ES-I3 (cell line): ENCODE measurements around the gene SPIN3.
"Not testable (repeated sequence)": the region's sequence is repeated elsewhere in the genome, so short reads cannot be mapped to it uniquely, and the experiment has no call there.

Experiments used
- H3K36me3 ChIP-seq: 2 replicates; pipeline ENCODE4 v1.6.1; 2013; ENCODE audit warnings: mild to moderate bottlenecking, low read length, control low read depth, moderate library complexity; ENCODE audit not compliant: insufficient read depth
- H3K4me1 ChIP-seq: 2 replicates; pipeline ENCODE4 v1.6.1; 2013; ENCODE audit warnings: mild to moderate bottlenecking, control low read depth, low read length; ENCODE audit not compliant: insufficient read depth
- H3K9ac ChIP-seq: 2 replicates; pipeline ENCODE4 v1.6.1; 2013; ENCODE audit warnings: low read depth, mild to moderate bottlenecking, low read length, moderate library complexity
- H3K9me3 ChIP-seq: 2 replicates; pipeline ENCODE4 v1.6.1; 2013; ENCODE audit warnings: mild to moderate bottlenecking, low read length, moderate library complexity; ENCODE audit not compliant: control insufficient read depth, insufficient read depth

SPIN3 gene

DNA sequence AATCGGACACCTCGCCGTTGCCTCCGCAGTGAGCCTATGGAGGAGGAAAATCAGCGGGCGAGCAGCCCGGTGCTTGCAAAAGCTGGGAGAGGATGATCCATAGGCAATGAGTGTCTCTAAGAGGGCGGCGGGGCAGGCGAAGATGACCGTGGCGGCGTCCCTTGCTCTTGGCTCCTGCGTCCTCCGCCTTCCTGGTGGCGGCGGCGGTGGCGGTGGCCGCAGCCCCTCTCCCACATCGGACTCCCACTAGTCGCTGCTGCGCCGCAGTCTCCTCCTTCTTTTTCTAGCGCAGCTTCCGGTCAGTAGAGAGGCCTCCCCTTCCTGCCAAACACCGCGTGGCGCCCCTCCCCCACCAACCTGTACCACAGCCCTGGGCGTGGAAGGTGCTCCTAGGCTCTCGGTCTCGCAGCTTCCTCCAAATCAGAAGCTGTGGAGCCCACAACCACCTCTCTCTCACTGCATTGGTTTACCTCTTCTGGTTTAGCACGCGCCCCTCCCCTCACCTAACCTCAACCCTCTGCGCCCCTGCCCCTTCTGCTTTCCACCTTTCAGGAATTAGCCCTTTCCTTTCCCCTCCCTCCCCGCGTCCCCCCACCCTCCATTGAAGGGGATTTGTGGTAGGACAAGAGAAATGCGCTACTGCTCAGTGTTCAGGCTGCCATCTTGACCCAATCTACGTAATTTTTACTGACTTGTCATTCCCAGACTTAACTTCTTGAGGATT, at the start of gene SPIN3:
Gene SPIN3 (minus strand): TSS at position 271 of the 724 bp plus-strand sequence. CDS start 594 bp downstream, outside the sequence.
- peak within 1 kb of the TSS; percentile 58 for H3K9ac ChIP-seq
- H3K9me3 ChIP-seq, result no peaks in the 10 kb centered on the region
- H3K36me3 ChIP-seq, result no peaks in the 10 kb centered on the region; the same call in 1 of the 2 replicates
- H3K4me1 ChIP-seq, result no peaks in the 10 kb centered on the region; the same call in 1 of the 2 replicates

DNA sequence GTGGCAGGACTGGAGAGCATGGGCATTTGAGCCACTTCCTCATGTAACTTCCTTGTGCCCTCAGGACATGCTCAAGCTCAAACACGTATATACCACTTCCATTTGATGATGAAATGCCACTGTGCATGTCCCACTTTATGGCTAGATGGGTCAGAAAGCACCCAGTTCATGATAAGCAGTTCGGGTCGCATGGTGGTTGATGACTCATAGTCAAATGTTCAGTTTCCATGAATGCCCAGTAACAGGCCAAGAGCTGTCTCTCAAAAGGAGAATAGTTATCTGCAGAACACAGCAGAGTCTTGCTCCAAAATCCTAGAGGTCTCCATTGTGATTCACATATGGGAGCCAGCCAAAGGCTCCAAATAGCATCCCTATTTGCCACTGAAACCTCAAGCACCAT, 48.9 kb upstream of the SPIN3 start:
- Histone ChIP-seq H3K9ac (no peak overlapping the region), H3K4me1 (no peaks in the 10 kb centered on the region), H3K9me3 (no peaks in the 10 kb centered on the region), H3K36me3 (no peaks in the 10 kb centered on the region)

DNA sequence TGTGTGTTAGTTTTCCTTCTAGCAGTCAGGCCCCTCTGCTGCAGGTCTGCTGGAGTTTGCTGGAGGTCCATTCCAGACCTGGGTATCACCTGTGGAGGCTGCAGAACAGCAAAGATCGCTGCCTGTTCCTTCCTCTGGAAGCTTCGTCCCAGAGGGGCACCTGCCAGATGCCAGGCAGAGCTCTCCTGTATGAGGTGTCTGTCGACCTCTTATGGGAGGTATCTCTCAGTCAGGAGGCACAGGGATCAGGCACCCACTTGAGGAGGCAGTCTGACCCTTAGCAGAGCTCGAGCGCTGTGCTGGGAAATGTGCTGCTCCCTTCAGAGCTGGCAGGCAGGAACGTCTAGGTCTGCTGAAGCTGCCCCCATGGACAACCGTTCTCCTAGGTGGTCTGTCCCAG, 41.9 kb upstream of the SPIN3 start:
- H3K9me3 ChIP-seq, H3K4me1 ChIP-seq, H3K36me3 ChIP-seq, H3K9ac ChIP-seq: not testable (repeated sequence)

DNA sequence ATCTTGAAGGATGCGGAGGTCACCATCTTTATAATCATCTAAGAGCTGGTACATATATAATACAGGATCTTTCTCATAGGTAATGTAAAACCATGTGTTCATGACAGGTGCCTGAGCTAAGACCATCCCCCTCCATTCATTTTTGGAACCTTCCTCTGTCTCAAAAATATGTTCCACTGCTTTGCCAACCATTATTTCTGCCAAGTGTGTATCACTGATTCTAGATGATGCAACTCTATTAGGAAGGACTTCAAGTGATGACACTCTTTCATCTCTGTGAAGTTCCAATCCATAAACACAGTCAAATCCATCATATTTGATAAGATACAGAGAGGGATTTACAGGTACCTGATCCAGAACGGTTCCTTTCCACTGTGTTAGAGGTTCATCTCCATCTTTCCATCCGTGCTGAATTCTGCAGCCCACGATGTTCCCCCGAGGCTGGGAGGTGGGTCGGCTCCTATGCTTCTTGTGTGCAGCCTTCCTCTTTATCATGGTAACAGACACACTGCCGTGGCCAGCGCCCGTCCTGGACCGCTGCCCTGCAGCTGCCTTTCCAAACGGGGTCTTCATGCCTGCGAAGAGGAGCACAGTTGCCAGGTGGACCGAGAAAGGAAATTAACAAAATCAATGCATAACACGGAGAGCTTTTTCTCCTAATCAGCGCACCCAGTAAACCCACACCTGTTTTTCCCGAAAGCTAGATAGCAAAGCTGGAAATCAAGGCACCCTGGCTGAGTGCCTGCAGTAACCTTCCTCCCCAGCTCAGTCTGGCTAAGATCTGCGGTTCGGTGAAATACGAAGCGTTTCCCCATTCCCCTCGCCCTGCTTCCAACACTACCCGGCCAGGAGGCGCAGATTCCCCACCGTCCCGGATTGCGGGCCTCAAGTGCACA, 718 bp downstream of the SPIN3 start:
- Histone ChIP-seq H3K9ac (peak overlapping the region; percentile 58; the same call in 1 of the 2 replicates), H3K9me3 (no peaks in the 10 kb centered on the region), H3K4me1 (no peaks in the 10 kb centered on the region; the same call in 1 of the 2 replicates)

DNA sequence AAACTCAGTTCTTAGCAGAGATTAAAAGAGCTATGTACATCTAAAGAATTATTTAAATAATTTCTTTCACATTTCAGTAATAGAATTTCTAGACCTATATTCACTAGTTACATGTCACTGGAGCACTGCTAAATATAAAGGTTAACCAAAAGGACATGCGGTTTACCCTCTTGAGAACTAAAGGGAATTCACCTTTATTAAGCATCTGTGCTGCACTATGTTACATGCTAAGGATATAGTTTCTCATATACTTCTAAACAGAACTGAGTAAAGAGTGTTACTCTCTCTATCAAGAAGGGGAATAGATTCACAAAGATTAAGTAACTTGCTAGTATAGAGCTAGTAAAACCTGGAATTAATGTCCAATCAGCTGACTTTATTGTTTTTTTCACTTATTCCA, 7.6 kb downstream of the SPIN3 start:
- Histone ChIP-seq H3K9ac (no peak overlapping the region), H3K36me3 (peaks cover 7% of the 10 kb centered on the region; the same call in 1 of the 2 replicates), H3K4me1 (peaks cover 3% of the 10 kb centered on the region; the same call in 1 of the 2 replicates)

More for the DNA sequence above, 718 bp downstream of the SPIN3 start:
- no peaks in the 10 kb centered on the region; the same call in 1 of the 2 replicates for H3K36me3 ChIP-seq

DNA sequence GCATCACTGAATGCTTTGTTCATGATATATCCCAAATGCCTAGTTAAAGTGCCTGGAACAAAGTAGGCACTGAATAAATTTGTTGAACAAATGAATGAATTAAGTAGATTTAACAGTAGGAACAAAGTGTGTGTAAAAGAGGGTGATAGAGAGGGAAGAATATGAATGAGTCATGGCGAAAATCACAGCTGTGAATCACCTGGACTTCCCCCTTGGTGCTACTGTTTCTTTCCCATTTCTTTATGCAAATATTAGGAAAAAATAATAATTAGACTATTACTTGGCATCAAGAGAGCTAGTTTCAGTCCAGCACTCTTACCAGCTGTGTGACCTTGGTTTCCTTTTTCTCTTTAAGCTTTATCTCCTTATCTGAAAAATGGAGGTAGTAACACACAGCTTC, 9.2 kb downstream of the SPIN3 start:
- Histone ChIP-seq H3K36me3 (peaks cover 7% of the 10 kb centered on the region; the same call in 1 of the 2 replicates), H3K4me1 (peaks cover 5% of the 10 kb centered on the region; the same call in 1 of the 2 replicates), H3K9ac (no peak overlapping the region), H3K9me3 (no peaks in the 10 kb centered on the region)

More for the DNA sequence above, 7.6 kb downstream of the SPIN3 start:
- H3K9me3 ChIP-seq, result no peaks in the 10 kb centered on the region

DNA sequence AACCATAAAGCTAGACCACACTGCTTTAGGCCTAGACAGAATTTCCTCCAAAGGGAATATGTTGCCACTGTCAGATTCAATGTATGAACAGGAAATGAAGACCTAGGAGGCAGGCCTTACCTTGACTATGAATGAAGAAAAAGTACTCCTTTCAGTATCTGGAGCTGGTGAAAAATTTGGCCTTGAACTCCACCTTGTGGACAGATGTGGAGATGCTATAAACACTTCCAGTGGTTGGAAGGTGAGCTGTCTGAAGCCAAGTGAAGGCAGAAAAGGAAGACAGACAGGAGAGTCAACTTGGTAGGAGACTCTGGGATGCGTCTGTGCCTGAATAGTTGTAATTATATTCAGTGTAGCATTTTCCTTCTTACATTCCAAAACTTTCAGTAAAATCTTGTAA, 17.2 kb downstream of the SPIN3 start:
- no peak overlapping the region for H3K9ac ChIP-seq
- H3K4me1 ChIP-seq, result peaks cover 5% of the 10 kb centered on the region; the same call in 1 of the 2 replicates
- peaks cover 3% of the 10 kb centered on the region for H3K36me3 ChIP-seq
- no peaks in the 10 kb centered on the region for H3K9me3 ChIP-seq

DNA sequence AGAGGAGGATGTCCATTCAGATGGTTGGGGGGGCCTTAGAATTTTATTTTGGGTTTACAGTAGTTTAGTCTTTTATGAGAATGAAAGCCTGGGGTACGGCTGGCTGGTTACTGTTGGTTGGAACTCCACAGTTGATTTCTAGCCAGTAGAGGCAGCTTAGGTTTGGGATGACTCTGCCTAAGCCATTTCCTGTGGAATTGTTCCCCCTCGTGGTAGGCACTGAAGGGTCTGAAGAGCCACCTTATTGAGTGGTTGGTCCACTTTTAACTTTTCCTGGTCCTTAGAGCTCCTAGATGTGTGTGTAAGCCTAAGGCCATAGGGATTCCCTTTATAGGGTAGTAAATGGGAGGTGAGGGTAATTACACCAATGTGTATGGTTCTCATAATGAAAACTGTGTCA, 19.7 kb downstream of the SPIN3 start:
- Histone ChIP-seq H3K9me3 (no peaks in the 10 kb centered on the region), H3K36me3 (peaks cover 3% of the 10 kb centered on the region; the same call in 1 of the 2 replicates), H3K9ac (no peak overlapping the region), H3K4me1 (no peaks in the 10 kb centered on the region)

DNA sequence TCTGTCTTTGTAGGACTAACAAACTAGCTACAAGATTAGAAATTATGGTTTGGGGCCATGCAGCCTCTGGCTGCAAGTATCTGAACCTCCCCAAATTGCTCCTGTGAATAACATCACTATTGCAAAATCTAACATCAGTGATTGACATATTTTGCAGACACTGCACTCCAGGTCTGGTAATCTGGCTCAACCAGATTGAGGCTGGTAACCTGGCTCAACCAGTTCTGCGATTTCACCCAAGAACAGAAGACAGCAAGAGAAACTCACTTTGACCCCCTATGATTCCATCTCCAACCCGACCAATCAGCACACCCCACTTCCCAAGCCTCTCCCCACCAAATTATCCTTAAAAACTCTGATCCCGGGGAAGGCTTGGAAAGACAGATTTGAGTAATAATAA, 20.9 kb downstream of the SPIN3 start:
- H3K36me3 ChIP-seq, result peaks cover 3% of the 10 kb centered on the region; the same call in 1 of the 2 replicates

DNA sequence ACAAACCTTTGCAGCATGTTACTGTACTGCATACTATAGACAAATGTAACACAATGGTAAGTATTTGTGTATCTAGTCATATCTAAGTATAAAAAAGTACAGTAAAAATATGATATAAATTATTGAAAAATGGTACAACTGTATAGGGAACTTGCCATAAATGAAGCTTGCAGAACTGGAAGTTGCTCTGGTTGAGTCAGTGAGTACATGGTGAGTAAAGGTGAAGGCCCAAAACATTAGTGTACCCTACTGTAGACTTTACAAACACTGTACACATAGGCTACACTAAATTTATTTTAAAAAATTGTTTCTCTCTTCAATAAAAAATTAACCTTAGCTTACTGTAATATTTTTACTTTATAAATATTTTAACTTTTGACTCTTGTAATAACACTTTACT, 25.8 kb downstream of the SPIN3 start:
- Histone ChIP-seq H3K36me3 (no peaks in the 10 kb centered on the region), H3K9me3 (no peaks in the 10 kb centered on the region), H3K9ac (no peak overlapping the region), H3K4me1 (no peaks in the 10 kb centered on the region)

More for the DNA sequence above, 20.9 kb downstream of the SPIN3 start:
- H3K9me3 ChIP-seq, result no peaks in the 10 kb centered on the region
- no peak overlapping the region for H3K9ac ChIP-seq
- no peaks in the 10 kb centered on the region for H3K4me1 ChIP-seq

DNA sequence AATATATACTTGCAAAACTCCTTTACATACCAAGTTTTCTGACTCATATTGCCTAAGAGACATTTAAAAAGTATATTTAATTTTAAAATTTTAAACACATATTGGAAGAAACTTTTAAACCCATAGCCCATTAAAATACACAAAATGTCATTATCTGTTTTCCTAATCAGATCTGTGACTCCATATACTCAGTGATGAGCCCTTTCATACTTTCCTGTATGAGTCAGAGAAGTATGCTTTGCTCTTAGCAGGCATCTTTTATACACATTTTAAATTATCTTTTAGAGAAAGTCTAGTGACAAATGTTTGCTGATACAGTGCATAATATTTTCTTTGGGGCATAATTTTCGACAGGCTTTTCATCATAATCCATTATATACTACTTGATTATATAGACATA, 26.4 kb downstream of the SPIN3 start:
- Histone ChIP-seq H3K36me3 (no peaks in the 10 kb centered on the region), H3K9me3 (no peaks in the 10 kb centered on the region), H3K4me1 (no peaks in the 10 kb centered on the region), H3K9ac (no peak overlapping the region)

DNA sequence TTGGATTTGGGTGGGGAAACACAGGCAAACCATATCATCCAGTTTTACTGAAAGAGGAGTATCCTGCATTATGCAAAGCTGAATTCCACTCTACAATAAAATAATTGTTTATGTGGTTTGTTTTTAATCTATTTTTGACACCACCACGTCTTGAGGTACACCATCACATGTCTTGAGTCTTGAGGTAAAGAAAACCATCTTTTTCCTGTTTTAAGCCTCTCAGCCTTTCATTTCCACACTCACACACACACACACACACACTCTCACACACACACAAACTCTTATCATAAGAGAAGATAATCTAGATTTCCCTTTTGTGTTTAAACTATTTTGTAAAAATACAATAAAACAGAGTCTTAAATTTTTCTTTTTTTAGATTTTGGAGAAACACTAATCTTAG, 32.0 kb downstream of the SPIN3 start:
- no peak overlapping the region for H3K9ac ChIP-seq
- no peaks in the 10 kb centered on the region for H3K4me1 ChIP-seq
- H3K9me3 ChIP-seq, result peaks cover 3% of the 10 kb centered on the region; the same call in 1 of the 2 replicates
- no peaks in the 10 kb centered on the region for H3K36me3 ChIP-seq

DNA sequence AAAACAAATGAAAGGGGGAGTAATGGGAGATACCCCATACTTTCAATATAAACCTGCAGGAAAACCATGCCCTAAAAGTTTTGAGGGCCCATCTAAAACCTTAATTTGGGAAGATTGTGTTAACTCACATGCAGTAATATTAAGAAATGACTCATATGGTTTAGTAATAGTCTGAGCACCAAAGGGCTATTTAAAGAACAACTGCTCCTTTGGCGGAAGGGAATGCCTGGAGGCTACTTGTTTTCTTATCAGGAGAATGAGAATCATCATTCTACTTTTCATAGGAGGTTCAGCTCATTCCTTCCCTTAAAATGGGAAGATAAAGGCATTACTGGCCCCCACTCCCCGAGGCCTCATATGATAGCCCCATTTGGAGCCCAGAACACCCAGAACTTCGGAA, 47.6 kb downstream of the SPIN3 start:
- Histone ChIP-seq H3K9ac (no peak overlapping the region), H3K9me3 (no peaks in the 10 kb centered on the region), H3K36me3 (no peaks in the 10 kb centered on the region), H3K4me1 (no peaks in the 10 kb centered on the region)

DNA sequence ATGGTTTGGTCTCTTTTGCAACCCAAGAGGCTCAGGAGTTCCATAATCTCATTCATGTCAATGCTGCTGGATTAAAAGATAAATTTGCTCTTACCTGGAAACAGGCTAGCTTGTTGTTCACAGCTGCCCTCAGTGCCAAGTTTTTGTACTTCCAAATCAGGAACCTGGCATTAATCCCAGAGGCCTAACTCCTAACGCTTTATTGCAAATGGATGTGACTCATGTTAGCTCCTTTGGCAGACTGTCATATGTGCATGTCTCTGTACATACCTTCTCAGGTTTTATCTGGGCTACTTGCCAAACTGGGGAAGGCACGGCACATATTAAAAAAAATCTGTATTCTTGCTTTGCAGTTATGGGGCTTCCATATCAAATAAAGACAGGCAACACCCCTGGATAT, 49.1 kb downstream of the SPIN3 start:
- not testable (repeated sequence) for H3K4me1 ChIP-seq, H3K36me3 ChIP-seq, H3K9ac ChIP-seq, H3K9me3 ChIP-seq
